ENCODE results near the gene JMY. TPM values are rescaled to one million over a fixed set of nuclear protein-coding genes. Genes with fewer than 3 reads are reported as not detected.

Gene JMY
- total RNA-seq, 1 experiment from 2014 or later = 4.3 TPM

DNA sequence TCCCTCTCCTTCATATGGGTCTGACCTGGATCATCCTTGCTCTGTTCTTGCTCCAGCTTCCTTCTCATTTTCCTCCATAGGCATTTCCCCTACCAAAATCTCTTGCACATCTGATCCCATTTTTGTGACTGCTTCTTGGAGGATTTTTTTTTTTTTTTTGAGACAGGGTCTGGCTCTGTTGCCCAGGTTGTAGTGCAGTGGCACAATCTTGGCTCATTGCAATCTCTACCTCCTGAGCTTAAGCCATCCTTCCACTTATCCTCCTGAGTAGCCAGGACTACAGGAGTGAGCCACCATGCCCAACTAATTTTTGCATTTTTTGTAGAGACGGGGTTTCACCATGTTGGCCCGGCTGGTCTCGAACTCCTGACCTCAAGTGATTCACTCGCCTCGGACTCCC is 10.5 kb upstream of the JMY start:
- H3K27me3 ChIP-seq (ENCODE audit: low read length) = no peaks in the 10 kb centered on the region
- H3K9me3 ChIP-seq (ENCODE audit: low read length) = no peaks in the 10 kb centered on the region
- POLR2A ChIA-PET (ENCODE audit: unreplicated experiment) = no interaction called here
- H3K9me2 ChIP-seq (replicated peaks; ENCODE audit: low read length) = no peaks in the 10 kb centered on the region
- no peak overlapping the region for H3K27ac ChIP-seq (ENCODE audit: low read length)
- no TSS peak for BruUV-seq (replicated peaks)
- no peak overlapping the region for H2AFZ ChIP-seq (ENCODE audit: low read length)
- intact Hi-C loops (cut with micrococcal nuclease) = no loop called here
- H3K4me3 ChIP-seq (ENCODE audit: low read length) = no peak overlapping the region
- H3K36me3 ChIP-seq (ENCODE audit: low read depth, low read length) = no peaks in the 10 kb centered on the region
- no peaks in the 10 kb centered on the region for H3F3A ChIP-seq (ENCODE audit: low read length, unreplicated experiment)
- no peaks in the 10 kb centered on the region for H3K79me2 ChIP-seq (ENCODE audit: low read length)
- peaks cover 14% of the 10 kb centered on the region for H3K4me1 ChIP-seq (ENCODE audit: insufficient read depth, low read length)
- no peak for ATAC-seq
- DNase-seq = no peak
- no peak overlapping the region for H3K4me2 ChIP-seq (ENCODE audit: low read length)
- TF ChIP-seq, protein P1, sequence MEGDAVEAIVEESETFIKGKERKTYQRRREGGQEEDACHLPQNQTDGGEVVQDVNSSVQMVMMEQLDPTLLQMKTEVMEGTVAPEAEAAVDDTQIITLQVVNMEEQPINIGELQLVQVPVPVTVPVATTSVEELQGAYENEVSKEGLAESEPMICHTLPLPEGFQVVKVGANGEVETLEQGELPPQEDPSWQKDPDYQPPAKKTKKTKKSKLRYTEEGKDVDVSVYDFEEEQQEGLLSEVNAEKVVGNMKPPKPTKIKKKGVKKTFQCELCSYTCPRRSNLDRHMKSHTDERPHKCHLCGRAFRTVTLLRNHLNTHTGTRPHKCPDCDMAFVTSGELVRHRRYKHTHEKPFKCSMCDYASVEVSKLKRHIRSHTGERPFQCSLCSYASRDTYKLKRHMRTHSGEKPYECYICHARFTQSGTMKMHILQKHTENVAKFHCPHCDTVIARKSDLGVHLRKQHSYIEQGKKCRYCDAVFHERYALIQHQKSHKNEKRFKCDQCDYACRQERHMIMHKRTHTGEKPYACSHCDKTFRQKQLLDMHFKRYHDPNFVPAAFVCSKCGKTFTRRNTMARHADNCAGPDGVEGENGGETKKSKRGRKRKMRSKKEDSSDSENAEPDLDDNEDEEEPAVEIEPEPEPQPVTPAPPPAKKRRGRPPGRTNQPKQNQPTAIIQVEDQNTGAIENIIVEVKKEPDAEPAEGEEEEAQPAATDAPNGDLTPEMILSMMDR (conservative IDR thresholded peaks at IDR 0.05; ENCODE audit: low read depth, low read length) = no peak
- TF ChIP-seq EZH2 (IDR thresholded peaks at IDR 0.05; ENCODE audit: low read length, unreplicated experiment) (no peak), EZH2phosphoT487 (IDR thresholded peaks at IDR 0.05; ENCODE audit: borderline replicate concordance, low read length) (no peak)
- no peak overlapping the region for H3K9ac ChIP-seq (ENCODE audit: low read length)
- CTCF ChIA-PET = no interaction called here
- H4K20me1 ChIP-seq (ENCODE audit: low read length) = no peaks in the 10 kb centered on the region

- no peak overlapping the region for H3K9ac ChIP-seq (ENCODE audit: low read length)
- no peak for ATAC-seq
- no peaks in the 10 kb centered on the region for H3K27me3 ChIP-seq (ENCODE audit: low read length)
Observed at GRCh38 chr5:79227484-79228025, 8.4 kb upstream of the JMY start.

More at GRCh38 chr5:79227484-79228025, 8.4 kb upstream of the JMY start:
- Histone ChIP-seq H3K4me2 (ENCODE audit: low read length) (no peak overlapping the region), H3K36me3 (ENCODE audit: low read depth, low read length) (no peaks in the 10 kb centered on the region), H3K9me2 (replicated peaks; ENCODE audit: low read length) (no peaks in the 10 kb centered on the region), H4K20me1 (ENCODE audit: low read length) (no peaks in the 10 kb centered on the region), H3K9me3 (ENCODE audit: low read length) (no peaks in the 10 kb centered on the region), H3K4me1 (ENCODE audit: insufficient read depth, low read length) (peaks cover 14% of the 10 kb centered on the region), H2AFZ (ENCODE audit: low read length) (no peak overlapping the region), H3F3A (ENCODE audit: low read length, unreplicated experiment) (no peaks in the 10 kb centered on the region), H3K4me3 (ENCODE audit: low read length) (no peak overlapping the region), H3K27ac (ENCODE audit: low read length) (no peak overlapping the region), H3K79me2 (ENCODE audit: low read length) (no peaks in the 10 kb centered on the region)
- DNase-seq = no peak
- ChIA-PET CTCF (no interaction called here), POLR2A (ENCODE audit: unreplicated experiment) (no interaction called here)
- no TSS peak for BruUV-seq (replicated peaks)
- TF ChIP-seq EZH2 (IDR thresholded peaks at IDR 0.05; ENCODE audit: low read length, unreplicated experiment) = no peak
- TF ChIP-seq, protein P1 (conservative IDR thresholded peaks at IDR 0.05; ENCODE audit: low read depth, low read length) = no peak
- TF ChIP-seq EZH2phosphoT487 (IDR thresholded peaks at IDR 0.05; ENCODE audit: borderline replicate concordance, low read length) = no peak
- intact Hi-C loops (cut with micrococcal nuclease) = no loop called here
